HepG2 (cell line): ENCODE measurements around the gene ATP2B2. TPM values are rescaled to one million over a fixed set of nuclear protein-coding genes. Genes with fewer than 3 reads are reported as not detected.

Experiments
- ARID4A ChIP-seq: sonication (generic); formaldehyde crosslinking; IDR thresholded peaks from 2 replicates; pipeline ENCODE4 v1.5.0; 2020; ENCODE audit warnings: mild to moderate bottlenecking, missing genetic modification reagents, borderline replicate concordance
- FOXK2 ChIP-seq: fragments of 450-650 bp; IDR thresholded peaks from 2 replicates; pipeline ENCODE4 v1.6.1; 2016
- JUNB ChIP-seq: sonication (generic); formaldehyde crosslinking; IDR thresholded peaks from 2 replicates; pipeline ENCODE4 v1.8.0; 2022; ENCODE audit warnings: missing genetic modification reagents, mild to moderate bottlenecking, borderline replicate concordance
- KLF13 ChIP-seq: sonication (generic); formaldehyde crosslinking; IDR thresholded peaks from 2 replicates; pipeline ENCODE4 v1.4.0; 2020; ENCODE audit warnings: mild to moderate bottlenecking, missing genetic modification reagents
- NONO ChIP-seq, 2 experiments: fragments of 450-650 bp in 1 of 2; sonication (generic) in 1 of 2; formaldehyde crosslinking in 1 of 2; IDR thresholded peaks in 1 of 2; conservative IDR thresholded peaks in 1 of 2; 2 replicates each; pipeline versions ENCODE4 v1.6.1 to v1.8.0; 2017 to 2022; ENCODE audit warnings: mild to moderate bottlenecking in 1 of 2, missing genetic modification reagents in 1 of 2, moderate library complexity in 1 of 2
- PITX1 ChIP-seq: sonication (generic); formaldehyde crosslinking; IDR thresholded peaks from 2 replicates; pipeline ENCODE4 v1.5.1; 2020; ENCODE audit warnings: mild to moderate bottlenecking, missing genetic modification reagents
- RAD21 ChIP-seq: fragments of 450-650 bp; formaldehyde crosslinking; IDR thresholded peaks from 2 replicates; pipeline ENCODE4 v1.5.0; 2020; ENCODE audit warnings: mild to moderate bottlenecking
- polyA plus RNA-seq, 8 experiments: library from polyadenylated mRNA; depleted of rRNA in 3 of 8; stranded (reverse) in 7 of 8; unstranded in 1 of 8; fragments of >200 nt; fragmentation: Illumina TruSeq in 4 of 8; extraction: Trizol in 4 of 8; gene quantifications; 2 replicates each; pipeline versions ENCODE4 v1.2.1 to v1.2.3, GENCODE V29; 2011 to 2016; ENCODE audit warnings: low read depth in 4 of 8, missing spikeins in 1 of 8, mixed read lengths in 1 of 8; ENCODE audit not compliant: insufficient read depth in 1 of 8
- total RNA-seq, 5 experiments: library from RNA; depleted of rRNA; stranded (reverse); fragments of >200 nt; fragmentation: Illumina TruSeq; extraction: Trizol; gene quantifications; 2 replicates each; pipeline ENCODE4 v1.2.3, GENCODE V29; 2016; ENCODE audit warnings: low read depth in 1 of 5

ATP2B2 gene
- total and polyA plus RNA-seq, 2 of the 13 experiments (the other 11 are each of a cell fraction or from before 2014, with no cell fraction given), result 1.5 to 2.3 TPM

GRCh38 chr3:10471054-10471688, 34.2 kb downstream of the ATP2B2 start (continued):
- TF ChIP-seq ARID4A (CRISPR knock-in tag) (peak; percentile 68), PITX1 (CRISPR knock-in tag) (0 out of 2 replicates have a peak, but pooled peaks have one; percentile 28), FOXK2 (no peak), KLF13 (no peak), RAD21 (no peak), NONO (IDR thresholded peaks at IDR 0.05) (no peak), NONO (CRISPR knock-in tag; conservative IDR thresholded peaks at IDR 0.05) (0 out of 2 replicates have a peak, but pooled peaks have one; percentile 24), JUNB (CRISPR knock-in tag) (no peak)
- TF ChIP-seq, all 625 proteins: peak for 23
